ENCODE data around the gene ARL15. TPM values are rescaled to one million over a fixed set of nuclear protein-coding genes. Genes with fewer than 3 reads are reported as not detected.
A peak's percentile ranks its signal among the peaks of the same experiment; 100 is the strongest.

Gene ARL15
- total and polyA plus RNA-seq, 2 of the 4 experiments (the other 2 are of a cell fraction): 7.3 to 19.2 TPM

DNA sequence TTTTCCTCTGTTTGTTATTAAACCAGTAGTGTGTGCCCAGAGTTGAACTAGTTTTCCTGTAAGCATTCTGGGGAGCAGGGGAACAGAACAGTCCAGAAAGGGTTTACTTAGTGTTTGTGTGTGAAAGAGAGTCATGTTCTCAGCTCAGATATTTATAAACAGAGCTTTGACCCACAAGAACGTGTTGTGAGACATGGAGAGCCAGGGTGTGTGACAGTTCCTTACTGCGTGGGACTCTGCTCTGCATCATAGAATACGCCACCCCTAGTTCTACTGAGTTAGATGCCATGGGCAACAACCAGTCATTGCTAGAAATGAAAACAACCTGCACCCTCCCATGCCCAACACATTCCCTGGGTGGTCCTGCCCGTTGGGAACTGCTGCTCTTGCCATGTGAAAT is 419.2 kb downstream of the ARL15 start:
- no CpG with 5 or more reads among the region's 4 CpGs for WGBS, 2 experiments (ENCODE audit: extremely low coverage in 2 of 2, insufficient read length in 1 of 2)

More for the DNA sequence above, 419.2 kb downstream of the ARL15 start:
- no peak overlapping the region for H3K18ac ChIP-seq (ENCODE audit: low read depth, low read length)
- H2BK15ac ChIP-seq (ENCODE audit: low read depth, low read length): no peak overlapping the region
- no peak overlapping the region for H2AK5ac ChIP-seq (ENCODE audit: low read depth, low read length)
- H3K79me1 ChIP-seq (ENCODE audit: low read depth in 1 of 2, low read length in 2 of 2): no peaks in the 10 kb centered on the region
- H3K9ac ChIP-seq (ENCODE audit: low read depth, low read length): no peak overlapping the region
- peak; percentile 81 for ATAC-seq (ENCODE audit: low read depth)
- intact Hi-C loops (cut with micrococcal nuclease) (no loop called here), dilution Hi-C loops (cut with HindIII; ENCODE audit: low sequenced_read_pairs, unreplicated experiment) (no loop called here), in situ Hi-C loops (cut with MboI; ENCODE audit: low sequenced_read_pairs) (no loop called here)
- no peaks in the 10 kb centered on the region for H3K36me3 ChIP-seq (ENCODE audit: control insufficient read depth, insufficient read depth, low read length)
- no peaks in the 10 kb centered on the region for H3K27me3 ChIP-seq (ENCODE audit: control insufficient read depth, insufficient read depth, low read length)
- H3K14ac ChIP-seq (replicated peaks; ENCODE audit: low read depth, low read length): peak overlapping the region; percentile 54; the same call in 1 of the 2 replicates
- CTCF ChIA-PET: no interaction called here
- H4K8ac ChIP-seq (ENCODE audit: low read depth in 2 of 2, low read length in 2 of 2): peak overlapping the region in 1 of 2 experiments; percentile 30; a peak in 1 of 4 replicates
- no peak overlapping the region for H3K23ac ChIP-seq (ENCODE audit: low read depth, low read length)
- peak overlapping the region; percentile 8 for H2AK9ac ChIP-seq (replicated peaks; ENCODE audit: low read depth, low read length, poor library complexity)
- H3K4me1 ChIP-seq (ENCODE audit: control insufficient read depth, insufficient read depth, low read length): peaks cover 10% of the 10 kb centered on the region
- no peak overlapping the region for H2BK20ac ChIP-seq (ENCODE audit: low read depth, low read length)
- H2BK120ac ChIP-seq (ENCODE audit: low read depth, low read length): no peak overlapping the region
- peaks cover 4% of the 10 kb centered on the region; the same call in 1 of the 2 replicates for H3K9me1 ChIP-seq (ENCODE audit: insufficient read depth, low read length)
- 0 out of 2 replicates have a peak overlapping the region, but pooled peaks have one; percentile 5 for H4K91ac ChIP-seq (ENCODE audit: insufficient read depth, low read depth, low read length)
- DNase-seq: no peak
- 0 out of 2 replicates have a peak overlapping the region, but pooled peaks have one; percentile 6 for H3K4ac ChIP-seq (ENCODE audit: low read depth, low read length)
- POLR2A ChIA-PET (ENCODE audit: unreplicated experiment): no interaction called here
- H3K4me3 ChIP-seq (ENCODE audit: insufficient read depth, low read depth, low read length): no peak overlapping the region
- no peak overlapping the region for H2AFZ ChIP-seq (replicated peaks; ENCODE audit: low read length, poor library complexity)
- H2BK5ac ChIP-seq (ENCODE audit: low read depth, low read length, poor library complexity, severe bottlenecking): no peak overlapping the region
- TF ChIP-seq MAFK (IDR thresholded peaks at IDR 0.05; ENCODE audit: low read depth, low read length): no peak
- TF ChIP-seq NFE2L2 (IDR thresholded peaks at IDR 0.05; ENCODE audit: low read depth, low read length): no peak
- no peak for TF ChIP-seq RCOR1 (IDR thresholded peaks at IDR 0.05; ENCODE audit: insufficient replicate concordance, low read length)
- no peak for TF ChIP-seq BHLHE40 (IDR thresholded peaks at IDR 0.05; ENCODE audit: low read depth, low read length)
- TF ChIP-seq SMC3 (IDR thresholded peaks at IDR 0.05; ENCODE audit: low read depth, low read length): no peak
- TF ChIP-seq MXI1 (IDR thresholded peaks at IDR 0.05; ENCODE audit: borderline replicate concordance, low read depth, low read length): no peak
- no peak for TF ChIP-seq MAZ (IDR thresholded peaks at IDR 0.05; ENCODE audit: borderline replicate concordance, low read depth, low read length)
- no peak for TF ChIP-seq RAD21 (IDR thresholded peaks at IDR 0.05; ENCODE audit: low read length)
- no peak for TF ChIP-seq CEBPB (IDR thresholded peaks at IDR 0.05; ENCODE audit: low read depth, low read length)
- TF ChIP-seq, protein P1, sequence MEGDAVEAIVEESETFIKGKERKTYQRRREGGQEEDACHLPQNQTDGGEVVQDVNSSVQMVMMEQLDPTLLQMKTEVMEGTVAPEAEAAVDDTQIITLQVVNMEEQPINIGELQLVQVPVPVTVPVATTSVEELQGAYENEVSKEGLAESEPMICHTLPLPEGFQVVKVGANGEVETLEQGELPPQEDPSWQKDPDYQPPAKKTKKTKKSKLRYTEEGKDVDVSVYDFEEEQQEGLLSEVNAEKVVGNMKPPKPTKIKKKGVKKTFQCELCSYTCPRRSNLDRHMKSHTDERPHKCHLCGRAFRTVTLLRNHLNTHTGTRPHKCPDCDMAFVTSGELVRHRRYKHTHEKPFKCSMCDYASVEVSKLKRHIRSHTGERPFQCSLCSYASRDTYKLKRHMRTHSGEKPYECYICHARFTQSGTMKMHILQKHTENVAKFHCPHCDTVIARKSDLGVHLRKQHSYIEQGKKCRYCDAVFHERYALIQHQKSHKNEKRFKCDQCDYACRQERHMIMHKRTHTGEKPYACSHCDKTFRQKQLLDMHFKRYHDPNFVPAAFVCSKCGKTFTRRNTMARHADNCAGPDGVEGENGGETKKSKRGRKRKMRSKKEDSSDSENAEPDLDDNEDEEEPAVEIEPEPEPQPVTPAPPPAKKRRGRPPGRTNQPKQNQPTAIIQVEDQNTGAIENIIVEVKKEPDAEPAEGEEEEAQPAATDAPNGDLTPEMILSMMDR (conservative IDR thresholded peaks at IDR 0.05; ENCODE audit: low read depth, low read length): no peak
- no peak for TF ChIP-seq POLR2A (IDR thresholded peaks at IDR 0.05; ENCODE audit: low read depth, low read length)
- TF ChIP-seq, protein P2, sequence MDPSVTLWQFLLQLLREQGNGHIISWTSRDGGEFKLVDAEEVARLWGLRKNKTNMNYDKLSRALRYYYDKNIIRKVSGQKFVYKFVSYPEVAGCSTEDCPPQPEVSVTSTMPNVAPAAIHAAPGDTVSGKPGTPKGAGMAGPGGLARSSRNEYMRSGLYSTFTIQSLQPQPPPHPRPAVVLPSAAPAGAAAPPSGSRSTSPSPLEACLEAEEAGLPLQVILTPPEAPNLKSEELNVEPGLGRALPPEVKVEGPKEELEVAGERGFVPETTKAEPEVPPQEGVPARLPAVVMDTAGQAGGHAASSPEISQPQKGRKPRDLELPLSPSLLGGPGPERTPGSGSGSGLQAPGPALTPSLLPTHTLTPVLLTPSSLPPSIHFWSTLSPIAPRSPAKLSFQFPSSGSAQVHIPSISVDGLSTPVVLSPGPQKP (IDR thresholded peaks at IDR 0.05; ENCODE audit: borderline replicate concordance, low read depth, low read length): no peak
- TF ChIP-seq CHD1 (IDR thresholded peaks at IDR 0.05; ENCODE audit: low read depth, low read length): no peak
- TF ChIP-seq, protein P3, sequence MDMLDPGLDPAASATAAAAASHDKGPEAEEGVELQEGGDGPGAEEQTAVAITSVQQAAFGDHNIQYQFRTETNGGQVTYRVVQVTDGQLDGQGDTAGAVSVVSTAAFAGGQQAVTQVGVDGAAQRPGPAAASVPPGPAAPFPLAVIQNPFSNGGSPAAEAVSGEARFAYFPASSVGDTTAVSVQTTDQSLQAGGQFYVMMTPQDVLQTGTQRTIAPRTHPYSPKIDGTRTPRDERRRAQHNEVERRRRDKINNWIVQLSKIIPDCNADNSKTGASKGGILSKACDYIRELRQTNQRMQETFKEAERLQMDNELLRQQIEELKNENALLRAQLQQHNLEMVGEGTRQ (IDR thresholded peaks at IDR 0.05; ENCODE audit: low read depth, low read length): no peak
- no peak overlapping the region for H4K5ac ChIP-seq (ENCODE audit: low read depth, low read length)
- BruUV-seq (replicated peaks): no TSS peak
- H3K56ac ChIP-seq (ENCODE audit: extremely low read depth, insufficient read depth, low read length): no peak overlapping the region
- no peak overlapping the region for H3K4me2 ChIP-seq (ENCODE audit: low read depth, low read length)
- no peak overlapping the region for H3K27ac ChIP-seq (ENCODE audit: insufficient read depth, low read length)
- no peaks in the 10 kb centered on the region for H3K9me3 ChIP-seq (ENCODE audit: control insufficient read depth, insufficient read depth, low read length)
- H4K20me1 ChIP-seq (ENCODE audit: insufficient read depth, low read length): no peaks in the 10 kb centered on the region
